ENCODE data around the gene NTNG1. TPM values are rescaled to one million over a fixed set of nuclear protein-coding genes. Genes with fewer than 3 reads are reported as not detected.

NTNG1 gene
- total RNA-seq, 4 donors from 2014 or later = 0.44 to 0.98 (median 0.51) TPM; not detected in 1

DNA sequence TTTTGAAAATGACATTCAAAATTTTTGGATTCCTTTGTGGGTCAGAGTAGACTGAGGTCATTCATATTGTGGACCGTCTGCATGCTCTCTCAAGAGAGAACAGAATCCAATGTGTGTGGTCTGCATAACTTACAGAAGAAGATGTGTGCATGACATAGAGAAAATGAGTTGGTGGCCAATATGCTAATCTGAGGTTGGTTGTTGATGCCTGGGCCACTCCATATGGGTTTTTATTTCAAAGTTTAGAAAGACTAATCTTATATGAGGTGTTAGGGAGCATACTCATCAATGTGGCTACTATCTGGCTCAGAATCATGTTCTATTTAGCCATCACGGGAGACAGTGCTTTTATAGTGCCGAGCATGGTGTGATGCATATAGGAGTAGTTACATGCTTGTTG lies 18.2 kb downstream of the NTNG1 start:
- TF ChIP-seq, protein P1, sequence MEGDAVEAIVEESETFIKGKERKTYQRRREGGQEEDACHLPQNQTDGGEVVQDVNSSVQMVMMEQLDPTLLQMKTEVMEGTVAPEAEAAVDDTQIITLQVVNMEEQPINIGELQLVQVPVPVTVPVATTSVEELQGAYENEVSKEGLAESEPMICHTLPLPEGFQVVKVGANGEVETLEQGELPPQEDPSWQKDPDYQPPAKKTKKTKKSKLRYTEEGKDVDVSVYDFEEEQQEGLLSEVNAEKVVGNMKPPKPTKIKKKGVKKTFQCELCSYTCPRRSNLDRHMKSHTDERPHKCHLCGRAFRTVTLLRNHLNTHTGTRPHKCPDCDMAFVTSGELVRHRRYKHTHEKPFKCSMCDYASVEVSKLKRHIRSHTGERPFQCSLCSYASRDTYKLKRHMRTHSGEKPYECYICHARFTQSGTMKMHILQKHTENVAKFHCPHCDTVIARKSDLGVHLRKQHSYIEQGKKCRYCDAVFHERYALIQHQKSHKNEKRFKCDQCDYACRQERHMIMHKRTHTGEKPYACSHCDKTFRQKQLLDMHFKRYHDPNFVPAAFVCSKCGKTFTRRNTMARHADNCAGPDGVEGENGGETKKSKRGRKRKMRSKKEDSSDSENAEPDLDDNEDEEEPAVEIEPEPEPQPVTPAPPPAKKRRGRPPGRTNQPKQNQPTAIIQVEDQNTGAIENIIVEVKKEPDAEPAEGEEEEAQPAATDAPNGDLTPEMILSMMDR (IDR thresholded peaks at IDR 0.05; ENCODE audit: low read depth) = no peak

DNA sequence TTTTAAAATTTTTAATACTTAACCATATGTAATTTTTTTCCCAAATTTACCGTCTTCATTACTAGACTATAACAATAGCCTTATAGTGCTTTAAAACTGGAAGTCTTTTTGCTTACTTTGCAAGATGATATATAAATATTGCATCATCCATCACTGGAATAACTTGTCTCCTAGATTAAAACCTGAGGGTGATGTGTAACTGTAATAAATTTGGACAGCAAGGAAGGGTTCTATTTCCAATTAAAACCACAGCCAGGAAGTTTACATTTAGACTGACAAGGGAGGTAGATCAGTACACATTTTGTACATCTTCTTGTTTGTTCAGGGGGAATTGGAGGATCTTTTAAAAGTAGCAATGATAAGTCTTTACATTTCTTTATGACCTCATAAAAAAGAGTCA lies 21.9 kb downstream of the NTNG1 start:
- TF ChIP-seq, protein P1 (IDR thresholded peaks at IDR 0.05; ENCODE audit: low read depth) = no peak

DNA sequence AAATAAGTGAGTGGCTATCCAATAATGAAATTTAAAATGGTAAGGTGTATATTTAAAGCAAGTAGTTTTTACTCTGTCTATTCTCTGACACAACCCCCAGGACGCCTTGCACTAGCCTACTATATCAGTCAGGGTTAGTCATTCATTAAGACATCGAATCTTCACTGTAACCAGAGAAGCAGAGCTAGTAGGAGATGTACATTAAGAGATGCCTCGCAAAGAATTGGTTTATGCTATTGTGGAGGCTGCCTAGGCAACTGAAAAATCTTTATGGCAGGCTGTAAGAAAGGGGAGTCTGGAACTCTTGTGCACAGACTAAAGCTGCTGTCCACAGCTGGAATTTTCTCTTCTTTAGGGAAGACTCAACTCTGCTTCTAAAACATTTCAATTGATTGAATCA lies 28.8 kb downstream of the NTNG1 start:
- TF ChIP-seq, protein P1 (IDR thresholded peaks at IDR 0.05; ENCODE audit: low read depth) = no peak

DNA sequence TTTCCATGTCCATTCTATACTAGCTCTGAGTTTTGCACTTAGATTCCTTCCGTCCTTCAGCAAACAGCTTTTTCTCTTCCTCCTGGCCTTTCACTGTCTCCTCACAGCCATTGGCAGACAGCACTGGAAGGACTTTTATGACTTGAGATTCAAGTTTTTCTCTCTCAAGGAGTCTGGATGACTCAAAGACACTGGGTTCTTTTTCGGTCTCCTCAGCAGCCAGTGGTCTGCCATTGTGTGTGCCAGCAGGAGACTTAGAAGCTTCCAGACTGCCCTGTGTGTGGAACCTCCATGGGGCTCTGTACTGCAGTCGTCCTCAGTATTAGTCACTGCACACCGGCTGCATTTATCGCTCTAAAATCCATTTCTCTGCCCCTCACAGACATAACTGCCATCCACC lies 30.5 kb downstream of the NTNG1 start:
- TF ChIP-seq, protein P1 (IDR thresholded peaks at IDR 0.05; ENCODE audit: low read depth) = no peak

DNA sequence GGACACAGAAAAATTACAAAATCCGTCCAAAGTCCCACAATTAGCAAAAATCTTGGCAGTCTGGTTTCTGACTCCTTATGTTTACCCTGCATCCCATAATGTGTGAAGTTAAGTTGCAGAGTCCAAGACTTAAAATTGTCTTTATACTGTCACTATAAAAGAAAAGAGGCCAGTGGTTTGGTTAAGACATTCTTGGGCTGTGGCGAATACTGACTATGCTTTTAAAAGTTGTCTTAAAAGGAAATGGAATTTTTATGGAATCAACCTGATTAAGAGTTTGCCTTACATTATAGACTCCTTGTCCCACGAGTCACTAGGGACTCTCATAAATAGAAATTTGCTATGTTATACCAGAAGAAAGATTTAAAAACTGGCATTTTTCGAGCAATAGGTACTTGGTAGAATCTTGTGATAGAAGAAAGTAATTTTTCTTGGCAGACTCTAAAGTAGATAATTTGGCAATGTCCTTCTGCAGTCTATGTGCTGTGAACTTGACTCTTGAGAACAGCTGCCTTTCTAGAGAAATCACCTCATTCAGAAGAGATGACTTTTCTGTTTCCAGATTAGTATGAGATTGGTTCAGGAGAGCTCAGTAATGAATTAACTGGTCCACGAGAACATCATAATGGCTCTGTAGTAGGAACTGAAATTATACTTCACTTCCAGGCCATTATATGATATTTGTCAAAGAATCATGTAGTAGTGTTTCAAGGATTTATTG lies 31.8 kb downstream of the NTNG1 start:
- TF ChIP-seq, protein P1 (IDR thresholded peaks at IDR 0.05; ENCODE audit: low read depth) = no peak

DNA sequence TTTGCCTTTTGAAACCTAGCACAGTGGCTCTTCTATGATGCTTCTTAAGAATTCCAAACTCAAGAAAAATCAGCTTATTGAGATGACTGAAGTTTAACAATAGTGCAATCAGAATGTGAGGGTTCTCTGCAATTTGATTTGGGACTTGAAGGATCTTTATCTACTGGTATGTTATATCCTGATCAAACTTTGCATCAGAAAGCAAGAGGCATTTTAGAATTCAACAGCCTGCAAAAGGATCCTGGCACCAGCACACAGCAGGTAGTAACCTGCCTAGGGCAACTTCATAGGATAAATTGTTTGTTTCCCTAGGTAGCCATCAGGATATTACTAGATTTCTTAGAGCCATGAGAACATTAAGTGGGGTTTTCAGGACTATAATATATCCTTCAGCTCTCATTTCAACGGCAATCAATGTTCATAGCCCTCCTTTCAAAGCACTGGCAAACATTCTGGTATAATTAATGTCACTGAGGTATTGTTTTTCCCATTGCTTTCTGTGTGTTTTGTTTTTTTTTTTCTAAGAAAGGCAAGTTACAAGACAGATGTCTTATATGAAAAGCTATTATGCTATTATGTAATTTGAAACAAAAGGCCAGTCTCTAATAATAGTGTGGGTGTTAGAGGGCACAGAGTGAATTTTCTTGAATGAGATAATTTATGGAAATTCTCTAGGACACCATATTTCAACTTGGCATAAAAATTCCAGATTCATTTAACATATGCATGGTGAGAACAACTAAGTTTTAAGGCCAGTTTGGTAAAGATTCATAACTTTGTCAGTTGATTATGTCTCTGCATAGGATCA lies 34.5 kb downstream of the NTNG1 start:
- TF ChIP-seq, protein P1 (IDR thresholded peaks at IDR 0.05; ENCODE audit: low read depth) = no peak

DNA sequence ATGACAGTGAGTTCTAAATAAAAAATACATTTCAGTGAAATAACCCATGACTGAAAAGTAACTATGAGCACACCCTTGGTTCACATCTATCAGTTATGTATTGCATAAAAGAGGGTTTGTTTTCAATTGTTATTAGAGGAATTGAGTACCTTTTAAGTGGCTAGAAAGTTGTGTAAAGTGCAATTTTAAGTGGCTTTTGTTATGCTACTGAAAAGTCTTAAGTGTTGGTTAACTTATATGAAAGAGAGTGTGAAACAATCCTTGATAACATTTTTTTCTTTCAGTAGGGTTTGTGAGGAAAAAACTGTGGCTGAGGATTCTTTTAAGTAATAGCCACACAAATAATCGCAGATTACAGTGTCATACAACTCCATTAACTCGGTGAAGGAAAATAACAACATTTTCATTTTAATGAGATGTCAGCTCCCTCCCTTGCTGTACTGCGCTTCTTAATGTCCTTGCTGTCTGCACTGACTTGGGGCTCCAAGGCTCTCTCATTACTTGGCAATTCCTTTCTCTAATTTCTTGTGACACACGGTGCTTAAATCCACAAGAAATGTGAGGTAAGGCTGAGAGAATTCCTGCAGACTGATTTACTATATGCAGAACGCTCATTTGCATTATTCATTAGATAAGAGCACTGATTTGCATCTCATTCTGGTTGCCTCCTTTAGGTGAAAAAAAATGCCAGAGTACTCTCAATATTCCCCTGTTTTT lies 40.6 kb downstream of the NTNG1 start:
- TF ChIP-seq, protein P1 (IDR thresholded peaks at IDR 0.05; ENCODE audit: low read depth) = no peak

All from subcutaneous adipose tissue (tissue), 4 donors.